Vagina (tissue), 2 donors: ENCODE measurements around the gene PCP4.

ENCODE experiments used
- POLR2A ChIP-seq, 2 donors: fragments of 450-650 bp; IDR thresholded peaks; one replicate each; pipeline ENCODE4 v1.6.1; 2017; ENCODE audit warnings: antibody characterized with exemption in 2 of 2, mild to moderate bottlenecking in 2 of 2, moderate library complexity in 2 of 2
- POLR2AphosphoS5 ChIP-seq, 2 donors: sonication (generic); formaldehyde crosslinking; IDR thresholded peaks; one replicate each; pipeline ENCODE4 v1.9.0; 2017; ENCODE audit warnings: antibody characterized with exemption in 2 of 2, mild to moderate bottlenecking in 2 of 2, low read depth in 1 of 2; ENCODE audit not compliant: insufficient read depth in 1 of 2

DNA sequence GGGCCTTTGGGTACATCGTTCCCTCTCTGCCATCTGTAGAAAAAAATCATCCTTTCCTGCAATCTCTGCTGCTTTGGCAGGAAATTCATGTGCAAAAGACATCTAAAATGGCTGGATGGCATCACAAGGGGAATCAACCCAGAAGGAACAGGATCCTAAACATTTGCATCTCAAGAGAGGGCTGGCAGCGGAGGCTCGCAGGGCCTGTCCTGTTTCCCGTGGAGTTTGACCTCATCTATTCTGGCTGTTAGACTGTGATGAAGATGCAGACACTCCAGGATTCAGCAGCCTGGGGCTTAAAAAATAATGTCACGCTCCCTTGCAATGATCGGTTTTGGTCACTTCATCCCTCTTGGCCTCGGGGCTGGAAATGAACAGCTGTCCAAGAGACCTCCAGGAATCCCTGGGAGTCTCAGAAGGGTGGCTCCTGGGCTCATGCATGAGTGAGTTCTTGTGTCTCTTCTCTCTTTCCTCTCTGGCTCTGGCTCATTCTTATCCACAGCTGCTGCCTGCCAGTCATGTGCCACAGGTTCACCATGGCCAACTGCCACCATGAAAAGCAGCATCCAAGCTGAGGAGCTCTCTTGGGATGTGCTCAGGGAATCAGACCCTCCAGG lies 16.1 kb upstream of the PCP4 start:
- TF ChIP-seq POLR2AphosphoS5 (IDR thresholded peaks at IDR 0.05; ENCODE audit: insufficient read depth in 1 of 2, low read depth in 1 of 2) (no peak), POLR2A (IDR thresholded peaks at IDR 0.05) (no peak)
